ENCODE data around the gene IFITM10.

Gene IFITM10

GRCh38 chr11:1752907-1753228 is 2.5 kb upstream of the IFITM10 start:
- H3K36me3 Mint-ChIP-seq: peaks cover 66% of the 10 kb centered on the region
- DNase-seq (ENCODE audit: low spot score in 2 of 2) (no peak), ATAC-seq (no peak)
- H3K4me3 Mint-ChIP-seq: no peak overlapping the region
- H3K4me1 Mint-ChIP-seq: peaks cover 48% of the 10 kb centered on the region
- peak overlapping the region; percentile 32 for H3K27ac Mint-ChIP-seq
- H3K9me3 Mint-ChIP-seq: no peaks in the 10 kb centered on the region

DNA sequence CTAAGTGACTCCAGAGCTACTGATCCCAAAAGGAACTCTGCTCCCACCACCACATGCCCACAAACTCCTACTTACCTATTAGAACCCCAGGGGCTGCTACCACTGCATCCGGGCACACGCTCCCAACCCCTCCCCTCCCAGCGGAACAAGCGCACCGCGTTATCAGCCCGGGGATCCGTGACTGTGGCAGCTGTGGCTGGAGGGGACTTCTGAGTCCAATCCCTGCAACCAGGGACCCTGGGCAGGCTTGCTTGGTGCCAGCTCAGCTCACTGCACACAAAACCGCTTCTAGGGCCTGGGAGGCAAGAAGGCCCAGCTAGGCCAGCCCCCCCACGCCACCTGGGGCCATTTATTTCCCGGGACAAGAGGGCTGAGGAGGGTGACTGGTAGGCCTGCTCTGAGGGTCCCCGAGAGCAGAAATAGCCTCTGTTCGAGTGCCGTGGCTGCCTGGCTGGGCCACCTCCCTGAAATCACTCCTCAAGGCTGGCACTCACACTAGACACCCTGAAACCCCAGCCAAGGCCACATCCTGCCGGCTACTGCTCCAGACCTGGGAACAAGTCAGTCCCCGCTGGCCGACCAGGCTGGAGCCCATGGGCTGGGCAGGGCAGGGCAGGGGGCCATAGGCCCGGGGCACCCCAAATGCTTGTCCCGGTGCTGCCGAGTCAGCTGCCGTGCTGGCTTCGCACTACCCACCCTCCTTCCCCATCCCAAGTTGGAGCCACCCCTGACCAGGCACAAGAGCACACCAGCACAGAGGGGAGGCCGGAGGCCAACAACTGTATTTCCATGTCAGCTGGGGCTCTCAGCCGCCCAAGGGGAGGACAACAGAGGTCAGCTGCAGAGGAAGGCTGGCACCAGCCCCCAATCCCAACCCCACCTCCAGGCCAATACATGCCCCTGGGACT is 1.9 kb upstream of the IFITM10 start:
- H3K4me3 Mint-ChIP-seq: no peak overlapping the region
- peak overlapping the region; percentile 32 for H3K27ac Mint-ChIP-seq
- peaks cover 42% of the 10 kb centered on the region for H3K4me1 Mint-ChIP-seq
- DNase-seq (ENCODE audit: low spot score in 2 of 2) (no peak), ATAC-seq (no peak)
- no peaks in the 10 kb centered on the region for H3K9me3 Mint-ChIP-seq
- H3K36me3 Mint-ChIP-seq: peaks cover 62% of the 10 kb centered on the region

GRCh38 chr11:1751531-1751921 is 1.1 kb upstream of the IFITM10 start:
- H3K9me3 Mint-ChIP-seq: no peaks in the 10 kb centered on the region
- H3K36me3 Mint-ChIP-seq: peaks cover 59% of the 10 kb centered on the region
- ATAC-seq (no peak), DNase-seq (ENCODE audit: low spot score in 2 of 2) (no peak)
- H3K27ac Mint-ChIP-seq: no peak overlapping the region
- H3K4me3 Mint-ChIP-seq: no peak overlapping the region
- H3K4me1 Mint-ChIP-seq: peaks cover 36% of the 10 kb centered on the region

DNA sequence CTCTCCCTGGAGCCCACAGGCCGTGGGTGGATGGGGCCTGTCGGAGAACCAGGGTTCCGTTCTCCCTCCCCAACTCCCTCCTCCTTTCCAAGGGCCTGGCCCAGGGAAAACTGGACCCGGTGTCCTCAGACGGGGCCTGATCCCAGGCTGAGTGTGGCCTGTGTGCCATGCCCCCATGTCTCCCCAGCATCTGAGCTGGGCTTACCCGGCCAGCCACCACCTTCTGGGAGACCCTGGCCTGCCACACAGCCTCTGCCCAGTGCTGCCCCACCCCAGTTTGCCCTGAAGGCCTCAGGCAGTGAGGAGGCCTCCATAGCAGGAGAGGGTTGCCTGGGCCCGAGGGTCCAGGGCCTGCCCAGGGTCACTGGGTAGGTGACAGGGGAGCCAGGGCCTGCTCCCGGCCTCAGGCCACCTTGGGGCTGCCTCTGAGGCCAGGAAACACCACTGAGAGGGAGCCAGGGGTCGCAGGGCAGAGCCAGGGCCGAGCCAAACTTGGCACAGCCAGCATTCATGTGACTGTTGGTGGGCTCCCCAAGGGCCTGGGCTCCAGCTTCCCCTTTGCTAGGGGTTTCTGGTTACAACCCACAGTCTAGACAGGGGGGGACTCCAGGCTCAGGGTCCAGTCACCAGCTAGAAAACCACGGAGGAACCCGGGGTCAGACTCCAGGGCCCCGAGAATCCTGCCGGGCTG is 590 bp upstream of the IFITM10 start:
- peak overlapping the region; percentile 64 for H3K4me3 Mint-ChIP-seq

DNA sequence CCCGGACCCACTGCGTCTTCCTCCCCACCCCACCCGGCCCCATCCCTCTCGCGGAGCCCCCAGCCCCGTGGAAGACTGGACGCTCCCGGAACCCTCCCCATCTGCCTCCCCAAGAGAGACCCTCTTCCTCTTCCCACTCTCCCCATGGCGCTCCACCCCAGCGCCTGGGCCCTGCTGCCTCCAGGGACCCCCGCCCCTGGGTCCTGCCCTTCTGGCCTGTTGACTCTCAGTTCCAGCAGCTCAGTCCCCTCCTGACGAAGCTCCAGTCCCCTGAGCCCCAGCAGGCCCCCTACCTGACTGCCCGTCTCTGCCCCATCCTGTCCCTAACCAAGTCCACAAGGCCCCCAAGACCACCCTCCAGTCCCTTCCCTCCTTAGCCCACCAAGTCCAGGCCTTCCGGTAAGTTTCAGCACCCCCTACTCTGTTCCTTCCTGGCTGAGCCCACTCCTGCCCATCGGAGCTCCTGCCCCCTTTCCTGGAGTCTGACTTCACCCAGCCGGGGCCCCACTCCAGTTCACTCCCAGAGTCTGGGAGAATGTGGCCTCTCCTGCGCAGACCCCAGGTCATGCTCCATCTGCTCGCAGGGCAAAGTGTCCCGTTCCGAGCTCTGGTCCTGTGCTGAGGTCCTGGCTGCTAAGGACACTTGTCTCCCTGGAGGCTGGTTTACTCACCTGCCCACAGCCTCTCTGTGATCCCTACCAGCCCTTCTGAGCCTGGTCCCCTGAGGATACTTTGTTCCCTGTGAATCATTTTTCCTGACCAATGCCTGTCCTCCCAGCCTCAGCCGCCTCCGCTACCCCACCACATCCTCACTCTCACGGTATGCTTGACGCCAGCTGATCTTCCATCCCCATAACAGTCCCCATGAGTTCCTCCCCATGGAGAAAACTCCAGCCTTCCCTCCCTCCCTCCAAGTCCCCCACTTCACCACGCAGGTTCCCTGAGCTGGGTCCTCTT is 722 bp downstream of the IFITM10 start:
- Mint-ChIP-seq H3K36me3 (peaks cover 43% of the 10 kb centered on the region), H3K4me1 (peaks cover 31% of the 10 kb centered on the region), H3K27ac (peak overlapping the region; percentile 12), H3K9me3 (peaks cover 3% of the 10 kb centered on the region), H3K4me3 (peak overlapping the region; percentile 64)
- DNase-seq (ENCODE audit: low spot score in 2 of 2) (no peak), ATAC-seq (no peak)

More for the DNA sequence above, 590 bp upstream of the IFITM10 start:
- peaks cover 53% of the 10 kb centered on the region for H3K36me3 Mint-ChIP-seq
- peaks cover 36% of the 10 kb centered on the region for H3K4me1 Mint-ChIP-seq
- ATAC-seq (no peak), DNase-seq (ENCODE audit: low spot score in 2 of 2) (no peak)
- peak overlapping the region; percentile 12 for H3K27ac Mint-ChIP-seq
- H3K9me3 Mint-ChIP-seq: peaks cover 3% of the 10 kb centered on the region

- Mint-ChIP-seq H3K4me1 (peaks cover 28% of the 10 kb centered on the region), H3K9me3 (peaks cover 3% of the 10 kb centered on the region), H3K4me3 (peak overlapping the region; percentile 64), H3K27ac (no peak overlapping the region), H3K36me3 (peaks cover 38% of the 10 kb centered on the region)
- peak; percentile 44 for ATAC-seq
- DNase-seq (ENCODE audit: low spot score in 2 of 2): no peak
Observed at GRCh38 chr11:1748636-1749394, 1.6 kb downstream of the IFITM10 start.

GRCh38 chr11:1747753-1748635 is 2.4 kb downstream of the IFITM10 start:
- peaks cover 33% of the 10 kb centered on the region for H3K36me3 Mint-ChIP-seq
- peak overlapping the region; percentile 64 for H3K4me3 Mint-ChIP-seq
- H3K4me1 Mint-ChIP-seq: peaks cover 28% of the 10 kb centered on the region
- H3K27ac Mint-ChIP-seq: no peak overlapping the region
- peaks cover 3% of the 10 kb centered on the region for H3K9me3 Mint-ChIP-seq
- no peak for DNase-seq (ENCODE audit: low spot score in 2 of 2)
- ATAC-seq: no peak

GRCh38 chr11:1746956-1747752 is 3.2 kb downstream of the IFITM10 start:
- Mint-ChIP-seq H3K27ac (peak overlapping the region; percentile 26), H3K4me3 (no peak overlapping the region), H3K9me3 (peaks cover 3% of the 10 kb centered on the region), H3K4me1 (peaks cover 28% of the 10 kb centered on the region), H3K36me3 (peaks cover 26% of the 10 kb centered on the region)
- no peak for DNase-seq (ENCODE audit: low spot score in 2 of 2)
- no peak for ATAC-seq

GRCh38 chr11:1746511-1746931 is 3.9 kb downstream of the IFITM10 start:
- Mint-ChIP-seq H3K9me3 (peaks cover 3% of the 10 kb centered on the region), H3K36me3 (peaks cover 20% of the 10 kb centered on the region), H3K4me3 (no peak overlapping the region), H3K27ac (peak overlapping the region; percentile 26), H3K4me1 (peaks cover 28% of the 10 kb centered on the region)
- no peak for DNase-seq (ENCODE audit: low spot score in 2 of 2)
- no peak for ATAC-seq

GRCh38 chr11:1745701-1746320 is 4.6 kb downstream of the IFITM10 start:
- H3K36me3 Mint-ChIP-seq: peaks cover 18% of the 10 kb centered on the region
- ATAC-seq: no peak
- no peak overlapping the region for H3K4me3 Mint-ChIP-seq
- peaks cover 3% of the 10 kb centered on the region for H3K9me3 Mint-ChIP-seq
- no peak for DNase-seq (ENCODE audit: low spot score in 2 of 2)
- peaks cover 28% of the 10 kb centered on the region for H3K4me1 Mint-ChIP-seq
- H3K27ac Mint-ChIP-seq: no peak overlapping the region

DNA sequence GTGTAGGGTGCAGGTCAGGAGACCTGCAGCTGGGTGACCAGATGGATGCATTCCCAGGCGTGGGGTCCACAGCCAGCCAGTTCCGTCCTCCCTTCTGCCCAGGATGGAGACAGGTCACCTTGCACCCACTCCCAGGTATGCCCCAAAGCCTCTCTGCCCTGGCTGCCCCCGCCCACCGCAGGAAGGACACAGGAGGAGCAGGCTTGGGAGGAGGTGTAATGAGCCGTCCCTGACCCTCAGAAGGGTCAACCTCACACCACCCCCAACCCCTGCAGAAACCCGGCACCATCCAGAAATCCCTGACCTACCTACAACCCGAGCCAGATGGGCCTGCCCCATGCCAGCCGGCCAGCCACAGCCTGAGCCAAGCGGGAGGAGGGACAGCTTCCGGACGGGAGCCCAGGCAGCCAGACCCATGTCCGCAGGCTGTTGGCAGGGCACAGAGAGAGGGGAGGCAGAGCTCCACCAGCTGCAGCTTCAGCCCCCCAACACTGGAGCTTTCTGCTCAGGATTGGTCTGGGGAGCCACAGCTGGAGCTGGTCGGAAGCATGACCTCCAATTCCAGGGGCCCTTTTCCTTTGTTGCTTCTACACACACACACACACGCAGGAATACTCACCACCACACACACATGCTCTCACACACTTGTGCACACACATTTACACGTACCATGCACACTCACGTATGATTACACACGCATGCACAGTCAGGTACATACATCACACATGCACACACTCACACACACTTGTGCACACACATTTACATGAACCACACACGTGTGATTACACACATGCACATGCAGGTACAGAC is 5.3 kb downstream of the IFITM10 start:
- no peak overlapping the region for H3K27ac Mint-ChIP-seq
- peaks cover 11% of the 10 kb centered on the region for H3K36me3 Mint-ChIP-seq
- DNase-seq (ENCODE audit: low spot score in 2 of 2) (no peak), ATAC-seq (no peak)
- H3K9me3 Mint-ChIP-seq: peaks cover 3% of the 10 kb centered on the region
- H3K4me3 Mint-ChIP-seq: no peak overlapping the region
- H3K4me1 Mint-ChIP-seq: peaks cover 21% of the 10 kb centered on the region

DNA sequence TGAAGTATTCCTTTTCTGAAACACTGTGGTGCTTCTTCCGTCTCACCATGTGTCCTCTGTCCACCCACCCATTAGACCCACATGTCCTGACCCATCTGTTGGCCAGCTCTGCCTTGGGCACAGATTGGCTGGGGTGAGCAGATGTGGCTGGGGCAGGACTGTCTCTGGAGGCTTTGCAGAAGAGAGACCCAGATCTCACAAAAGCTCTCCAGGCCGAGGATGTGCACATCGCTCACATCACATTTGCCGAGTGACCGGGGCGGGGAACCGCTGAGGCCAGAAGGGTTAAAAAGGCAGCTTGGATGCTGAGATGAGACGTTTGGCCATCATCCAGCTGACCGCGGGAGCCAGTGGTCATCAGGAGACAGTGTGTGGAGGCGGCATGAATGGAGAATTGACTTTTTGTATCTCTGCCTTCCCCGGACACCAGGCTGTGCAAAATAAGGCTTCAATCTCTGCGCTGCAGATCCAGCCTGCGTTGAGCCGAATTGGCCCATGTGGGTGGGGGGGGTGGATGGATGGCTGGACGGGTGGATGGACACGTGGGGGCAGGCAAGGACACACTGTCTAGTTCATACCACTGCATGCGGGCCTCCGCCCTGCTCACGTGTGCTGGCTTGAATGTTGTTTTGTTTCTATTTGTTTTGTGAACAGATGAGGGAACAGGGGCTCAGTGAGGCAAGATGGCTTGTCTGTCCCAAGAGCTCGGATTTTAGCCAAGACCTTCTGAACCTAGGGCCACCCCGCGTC is 6.1 kb downstream of the IFITM10 start:
- Mint-ChIP-seq H3K36me3 (peaks cover 4% of the 10 kb centered on the region), H3K27ac (no peak overlapping the region), H3K9me3 (peaks cover 3% of the 10 kb centered on the region), H3K4me3 (no peak overlapping the region), H3K4me1 (peaks cover 18% of the 10 kb centered on the region)
- ATAC-seq (no peak), DNase-seq (ENCODE audit: low spot score in 2 of 2) (no peak)
